Epithelial cell of esophagus (primary cell): ENCODE data around the gene CREB3L2.
A peak's percentile ranks its signal among the peaks of the same experiment; 100 is the strongest.

Experiments used
- DNase-seq: peaks from one replicate; pipeline ENCODE4 v3.0.0; 2010; ENCODE audit warnings: low read depth
- H3K4me3 ChIP-seq: 2 replicates; pipeline ENCODE4 v1.5.1; 2011; ENCODE audit warnings: mild to moderate bottlenecking, low read length, control low read depth
- CTCF ChIP-seq: IDR thresholded peaks from 2 replicates; pipeline ENCODE4 v1.5.1; 2011; ENCODE audit warnings: low read depth, mild to moderate bottlenecking, low read length, control low read depth, inconsistent platforms; ENCODE audit not compliant: insufficient read depth; ENCODE audit errors: missing control alignments

CREB3L2 gene

GRCh38 chr7:138032770-138033169 is 30.9 kb upstream of the CREB3L2 start:
- no peak for DNase-seq
- TF ChIP-seq CTCF, result no peak
- no peak overlapping the region for H3K4me3 ChIP-seq

GRCh38 chr7:138032186-138032585 is 30.3 kb upstream of the CREB3L2 start:
- DNase-seq, result no peak
- no peak for TF ChIP-seq CTCF
- H3K4me3 ChIP-seq, result no peak overlapping the region

- peak; percentile 18 for DNase-seq
- no peak for TF ChIP-seq CTCF
- no peak overlapping the region for H3K4me3 ChIP-seq
Measured at GRCh38 chr7:138030679-138031351, 28.9 kb upstream of the CREB3L2 start.

- no peak for TF ChIP-seq CTCF
- peak; percentile 21 for DNase-seq
- H3K4me3 ChIP-seq, result no peak overlapping the region
Measured at GRCh38 chr7:138029941-138030340, 28.1 kb upstream of the CREB3L2 start.

GRCh38 chr7:138029126-138029525 is 27.2 kb upstream of the CREB3L2 start:
- TF ChIP-seq CTCF, result no peak
- H3K4me3 ChIP-seq, result no peak overlapping the region
- no peak for DNase-seq

GRCh38 chr7:138027100-138027499 is 25.2 kb upstream of the CREB3L2 start:
- TF ChIP-seq CTCF, result no peak
- H3K4me3 ChIP-seq, result no peak overlapping the region
- no peak for DNase-seq

- TF ChIP-seq CTCF, result no peak
- DNase-seq, result peak; percentile 25
- no peak overlapping the region for H3K4me3 ChIP-seq
Measured at GRCh38 chr7:138025215-138026186, 23.6 kb upstream of the CREB3L2 start.
